ENCODE measurements around the gene FBXO9. TPM values are rescaled to one million over a fixed set of nuclear protein-coding genes. Genes with fewer than 3 reads are reported as not detected.
A peak's percentile ranks its signal among the peaks of the same experiment; 100 is the strongest.

Gene FBXO9
- total RNA-seq (2013): 84.8 TPM
- 100 to 1,000 TPM in 1 of 3 donors, 10 to 100 TPM in 2; 47.7 to 105 (median 61.5) TPM for polyA plus RNA-seq
- polyA minus RNA-seq: 22.3 and 25.6 TPM in 2 replicates
- total RNA-seq: 8.5 to 55.9 (median 37.5) reads per million in 11 experiments

DNA sequence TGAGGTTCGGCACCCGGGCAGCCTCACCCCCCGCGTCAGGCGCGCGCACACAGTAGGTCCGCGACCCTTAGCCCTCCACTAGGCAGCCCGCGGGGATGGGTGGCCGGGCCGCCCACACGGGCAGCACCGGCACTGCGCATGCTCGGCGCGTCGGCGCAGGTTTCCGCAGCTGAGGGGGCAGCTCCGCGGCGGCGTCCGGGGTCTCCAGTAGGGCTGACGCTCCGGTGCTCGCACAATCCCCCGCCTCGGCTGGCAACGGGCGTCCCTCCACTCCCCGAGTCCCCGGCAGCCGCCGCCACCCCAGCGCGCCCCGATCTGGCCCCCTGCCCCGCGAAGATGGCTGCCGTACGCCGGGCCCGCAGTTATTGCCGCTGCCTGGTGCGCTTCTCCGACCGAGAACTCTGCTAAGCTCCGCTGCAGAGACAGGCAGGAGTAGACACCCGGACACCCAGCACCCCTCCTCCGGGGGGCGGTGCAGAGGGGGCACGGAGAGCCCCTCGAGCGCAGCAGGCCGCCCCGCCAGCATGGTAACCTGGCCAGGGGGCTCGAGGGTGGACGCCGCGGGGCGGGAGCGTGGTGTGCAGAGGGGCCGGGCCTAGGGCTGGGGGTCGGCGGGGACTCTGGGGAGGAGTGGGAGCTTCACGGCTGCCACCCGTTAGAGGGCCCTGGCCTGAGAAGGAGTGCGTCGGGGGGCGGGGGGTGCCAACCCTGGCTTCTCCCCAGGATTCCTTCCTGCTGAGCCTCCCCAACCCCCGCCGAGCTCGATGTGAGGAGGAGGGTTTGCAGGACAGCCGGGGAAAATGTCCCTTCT, at the start of gene FBXO9:
TSS of gene FBXO9 (plus strand) at position 139 of the 811 bp plus-strand sequence. CDS start at position 525, 386 bp downstream.
- peak within 1 kb of the TSS; percentile 98 for H2AFZ ChIP-seq (ENCODE audit: insufficient read depth, low read depth, low read length, poor library complexity, severe bottlenecking)
- H3K4me1 ChIP-seq (ENCODE audit: control insufficient read depth in 1 of 2, insufficient read depth in 2 of 2, low read length in 2 of 2): peaks cover 47 to 66% of the 10 kb centered on the region in 2 donors
- Mint-ChIP-seq H3K4me3 (peak within 1 kb of the TSS; percentile 98 to 100), H3K4me1 (peaks cover 53% of the 10 kb centered on the region), H3K27ac (peak within 1 kb of the TSS; percentile 89 to 99 (median 97)), H3K36me3 (no peaks in the 10 kb centered on the region), H3K27me3 (ENCODE audit: low read depth in 3 of 3) (peaks cover 3 to 5% (median 4%) of the 10 kb centered on the region in 3 donors), H3K9me3 (no peaks in the 10 kb centered on the region)
- TF ChIP-seq, protein P1, sequence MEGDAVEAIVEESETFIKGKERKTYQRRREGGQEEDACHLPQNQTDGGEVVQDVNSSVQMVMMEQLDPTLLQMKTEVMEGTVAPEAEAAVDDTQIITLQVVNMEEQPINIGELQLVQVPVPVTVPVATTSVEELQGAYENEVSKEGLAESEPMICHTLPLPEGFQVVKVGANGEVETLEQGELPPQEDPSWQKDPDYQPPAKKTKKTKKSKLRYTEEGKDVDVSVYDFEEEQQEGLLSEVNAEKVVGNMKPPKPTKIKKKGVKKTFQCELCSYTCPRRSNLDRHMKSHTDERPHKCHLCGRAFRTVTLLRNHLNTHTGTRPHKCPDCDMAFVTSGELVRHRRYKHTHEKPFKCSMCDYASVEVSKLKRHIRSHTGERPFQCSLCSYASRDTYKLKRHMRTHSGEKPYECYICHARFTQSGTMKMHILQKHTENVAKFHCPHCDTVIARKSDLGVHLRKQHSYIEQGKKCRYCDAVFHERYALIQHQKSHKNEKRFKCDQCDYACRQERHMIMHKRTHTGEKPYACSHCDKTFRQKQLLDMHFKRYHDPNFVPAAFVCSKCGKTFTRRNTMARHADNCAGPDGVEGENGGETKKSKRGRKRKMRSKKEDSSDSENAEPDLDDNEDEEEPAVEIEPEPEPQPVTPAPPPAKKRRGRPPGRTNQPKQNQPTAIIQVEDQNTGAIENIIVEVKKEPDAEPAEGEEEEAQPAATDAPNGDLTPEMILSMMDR (IDR thresholded peaks at IDR 0.05): no peak
- H3K36me3 ChIP-seq (replicated peaks in 1 of 2; ENCODE audit: control insufficient read depth in 1 of 2, insufficient read depth in 2 of 2, low read length in 2 of 2): peaks cover 0 to under 1% of the 10 kb centered on the region in 2 donors
- peak within 1 kb of the TSS; percentile 90 for H3K9ac ChIP-seq (ENCODE audit: insufficient read depth, low read length, poor library complexity, severe bottlenecking)
- peak; percentile 44 to 58 (median 55) for DNase-seq
- peak within 1 kb of the TSS; percentile 56 to 85 for H3K27ac ChIP-seq (ENCODE audit: low read depth in 1 of 2, low read length in 2 of 2)
- under 1% methylated on average over 71 of the region's 78 CpGs for WGBS (ENCODE audit: insufficient coverage)
- intact Hi-C loops (cut with micrococcal nuclease): no loop called here
- H3K79me2 ChIP-seq (ENCODE audit: insufficient read depth, low read length): peaks cover 67% of the 10 kb centered on the region
- no peaks in the 10 kb centered on the region for H3K9me3 ChIP-seq (replicated peaks in 1 of 2; ENCODE audit: control insufficient read depth in 1 of 2, insufficient read depth in 1 of 2, low read length in 2 of 2)
- peak within 1 kb of the TSS; percentile 65 to 99 (median 75) for H3K4me3 ChIP-seq (replicated peaks in 1 of 3; ENCODE audit: low read depth in 2 of 3, low read length in 3 of 3)
- peak within 1 kb of the TSS; percentile 96 for H3K4me2 ChIP-seq (replicated peaks; ENCODE audit: extremely low read depth, low read length, poor library complexity, severe bottlenecking)
- H3K27me3 ChIP-seq (ENCODE audit: control insufficient read depth in 2 of 2, insufficient read depth in 2 of 2, low read length in 2 of 2): no peaks in the 10 kb centered on the region
- H4K20me1 ChIP-seq (ENCODE audit: insufficient read depth, low read length): peaks cover 20% of the 10 kb centered on the region

- H2AFZ ChIP-seq (ENCODE audit: insufficient read depth, low read depth, low read length, poor library complexity, severe bottlenecking): no peak overlapping the region
- no peaks in the 10 kb centered on the region for H3K4me1 ChIP-seq (ENCODE audit: control insufficient read depth in 1 of 2, insufficient read depth in 2 of 2, low read length in 2 of 2)
- no peak overlapping the region for H3K4me2 ChIP-seq (replicated peaks; ENCODE audit: extremely low read depth, low read length, poor library complexity, severe bottlenecking)
- H3K36me3 ChIP-seq (replicated peaks in 1 of 2; ENCODE audit: control insufficient read depth in 1 of 2, insufficient read depth in 2 of 2, low read length in 2 of 2): peaks cover 73 to 82% of the 10 kb centered on the region in 2 donors
- Mint-ChIP-seq H3K27me3 (ENCODE audit: low read depth in 3 of 3) (no peaks in the 10 kb centered on the region), H3K36me3 (peaks cover 67 to 76% of the 10 kb centered on the region in 2 donors), H3K4me3 (no peak overlapping the region), H3K9me3 (no peaks in the 10 kb centered on the region), H3K27ac (no peak overlapping the region), H3K4me1 (no peaks in the 10 kb centered on the region)
- intact Hi-C loops (cut with micrococcal nuclease): no loop called here
- DNase-seq: no peak
- no peaks in the 10 kb centered on the region for H3K79me2 ChIP-seq (ENCODE audit: insufficient read depth, low read length)
- H3K27ac ChIP-seq (ENCODE audit: low read depth in 1 of 2, low read length in 2 of 2): no peak overlapping the region
- H3K9me3 ChIP-seq (replicated peaks in 1 of 2; ENCODE audit: control insufficient read depth in 1 of 2, insufficient read depth in 1 of 2, low read length in 2 of 2): no peaks in the 10 kb centered on the region
- no peak overlapping the region for H3K9ac ChIP-seq (ENCODE audit: insufficient read depth, low read length, poor library complexity, severe bottlenecking)
- no peaks in the 10 kb centered on the region for H4K20me1 ChIP-seq (ENCODE audit: insufficient read depth, low read length)
- WGBS (ENCODE audit: insufficient coverage): no CpG with 5 or more reads among the region's 1 CpG
- no peaks in the 10 kb centered on the region for H3K27me3 ChIP-seq (ENCODE audit: control insufficient read depth in 2 of 2, insufficient read depth in 2 of 2, low read length in 2 of 2)
- TF ChIP-seq, protein P1 (IDR thresholded peaks at IDR 0.05): no peak
- H3K4me3 ChIP-seq (replicated peaks in 1 of 3; ENCODE audit: low read depth in 2 of 3, low read length in 3 of 3): no peak overlapping the region
These were observed 49.7 kb upstream of the FBXO9 start for GRCh38 chr6:53015486-53015885.

Data from CD14-positive monocyte (primary cell).